Measurements from ENCODE around the gene ATF5.

- no peak for TF ChIP-seq CTCF (IDR thresholded peaks at IDR 0.05; ENCODE audit: insufficient read depth, low read length)
- TF ChIP-seq REST (IDR thresholded peaks at IDR 0.05; ENCODE audit: insufficient replicate concordance, low read depth), result no peak
Measured at GRCh38 chr19:49923055-49924003, 5.7 kb upstream of the ATF5 start.

All from HL-60 (cell line).